WTC11 (cell line): ENCODE data around the gene RIC3. TPM values are rescaled to one million over a fixed set of nuclear protein-coding genes. Genes with fewer than 3 reads are reported as not detected.

Experiments used
- ATAC-seq: fragments of 200-7000 bp; cut with Tn5 transposase; 2 replicates; pipeline ENCODE4 v1.10.0; 2021; ENCODE audit warnings: mild to moderate bottlenecking, moderate library complexity
- CTCF ChIA-PET: fragments of 300-600 bp; sonication (Branson Sonifier 250); formaldehyde crosslinking; loops from one replicate; lab custom pipeline; 2021; ENCODE audit warnings: antibody characterized with exemption; lab: Charles Lee
- POLR2A ChIA-PET: fragments of 350-600 bp; sonication (Branson Sonifier 250); formaldehyde crosslinking; loops from one replicate; lab custom pipeline; 2021; ENCODE audit warnings: antibody characterized with exemption; lab: Charles Lee
- DNase-seq: peaks from one replicate; pipeline ENCODE4 v3.0.0; 2021; ENCODE audit warnings: low spot score
- H3K27ac Mint-ChIP-seq: 2 replicates; pipeline ENCODE4 v1.8.0; 2021; ENCODE audit warnings: mixed read lengths
- H3K27me3 Mint-ChIP-seq: 2 replicates; pipeline ENCODE4 v1.8.0; 2021; ENCODE audit warnings: low read depth, mild to moderate bottlenecking, moderate library complexity, mixed read lengths
- H3K36me3 Mint-ChIP-seq: 2 replicates; pipeline ENCODE4 v1.8.0; 2021; ENCODE audit warnings: mixed read lengths
- H3K4me1 Mint-ChIP-seq: 2 replicates; pipeline ENCODE4 v1.8.0; 2022; ENCODE audit warnings: mixed read lengths
- H3K4me3 Mint-ChIP-seq: 2 replicates; pipeline ENCODE4 v1.8.0; 2021; ENCODE audit warnings: mild to moderate bottlenecking, moderate library complexity, mixed read lengths
- H3K9me3 Mint-ChIP-seq: 2 replicates; pipeline ENCODE4 v1.8.0; 2021; ENCODE audit warnings: mixed read lengths
- ARID4B ChIP-seq: sonication (generic); formaldehyde crosslinking; IDR thresholded peaks from 2 replicates; pipeline ENCODE4 v1.8.0; 2023; ENCODE audit warnings: missing genetic modification reagents, mild to moderate bottlenecking, borderline replicate concordance
- ATF3 ChIP-seq: sonication (generic); formaldehyde crosslinking; conservative IDR thresholded peaks from 2 replicates; pipeline ENCODE4 v1.8.1; 2022; ENCODE audit warnings: mild to moderate bottlenecking, missing genetic modification reagents
- CDX4 ChIP-seq: fragments of 250-450 bp; sonication (Bioruptor Pico); IDR thresholded peaks from 2 replicates; pipeline ENCODE4 v1.9.0; 2021; ENCODE audit warnings: moderate library complexity, mild to moderate bottlenecking, inconsistent platforms, borderline replicate concordance
- CTCF ChIP-seq: fragments of 200-600 bp; IDR thresholded peaks from 2 replicates; pipeline ENCODE4 v1.8.0; 2022; ENCODE audit warnings: antibody characterized with exemption
- E2F4 ChIP-seq: sonication (generic); formaldehyde crosslinking; IDR thresholded peaks from 2 replicates; pipeline ENCODE4 v1.8.1; 2022; ENCODE audit warnings: low read depth, mild to moderate bottlenecking, moderate library complexity, missing genetic modification reagents, borderline replicate concordance
- ELF4 ChIP-seq: sonication (generic); formaldehyde crosslinking; IDR thresholded peaks from 2 replicates; pipeline ENCODE4 v1.8.1; 2022; ENCODE audit warnings: low read depth, mild to moderate bottlenecking, moderate library complexity, missing genetic modification reagents
- ETV6 ChIP-seq: sonication (generic); formaldehyde crosslinking; IDR thresholded peaks from 2 replicates; pipeline ENCODE4 v1.8.1; 2022; ENCODE audit warnings: mild to moderate bottlenecking, missing genetic modification reagents
- GABPB1 ChIP-seq: sonication (generic); formaldehyde crosslinking; IDR thresholded peaks from 2 replicates; pipeline ENCODE4 v1.8.1; 2023; ENCODE audit warnings: mild to moderate bottlenecking, missing genetic modification reagents
- GRHL2 ChIP-seq: fragments of 250-450 bp; sonication (Bioruptor Pico); IDR thresholded peaks from 2 replicates; pipeline ENCODE4 v1.8.0; 2022; ENCODE audit warnings: mild to moderate bottlenecking, moderate library complexity; ENCODE audit not compliant: insufficient replicate concordance, severe bottlenecking
- GTF2I ChIP-seq: fragments of 250-450 bp; sonication (Bioruptor Pico); conservative IDR thresholded peaks from 2 replicates; pipeline ENCODE4 v1.4.0; 2021; ENCODE audit warnings: mild to moderate bottlenecking
- JAZF1 ChIP-seq: fragments of 250-450 bp; sonication (Bioruptor Pico); IDR thresholded peaks from 2 replicates; pipeline ENCODE4 v1.9.0; 2021; ENCODE audit warnings: moderate library complexity, mild to moderate bottlenecking, inconsistent platforms
- MAX ChIP-seq: sonication (generic); formaldehyde crosslinking; IDR thresholded peaks from 2 replicates; pipeline ENCODE4 v1.8.0; 2022; ENCODE audit warnings: mild to moderate bottlenecking, missing genetic modification reagents
- MLX ChIP-seq: sonication (generic); formaldehyde crosslinking; IDR thresholded peaks from 2 replicates; pipeline ENCODE4 v1.8.1; 2023; ENCODE audit warnings: mild to moderate bottlenecking, missing genetic modification reagents, moderate library complexity
- NR2C2 ChIP-seq: sonication (generic); formaldehyde crosslinking; IDR thresholded peaks from 2 replicates; pipeline ENCODE4 v1.8.0; 2022; ENCODE audit warnings: mild to moderate bottlenecking, missing genetic modification reagents
- NR3C1 ChIP-seq: sonication (generic); formaldehyde crosslinking; conservative IDR thresholded peaks from 2 replicates; pipeline ENCODE4 v1.8.1; 2023; ENCODE audit warnings: low read depth, mild to moderate bottlenecking, missing genetic modification reagents
- RELA ChIP-seq: sonication (generic); formaldehyde crosslinking; IDR thresholded peaks from 2 replicates; pipeline ENCODE4 v1.8.1; 2022; ENCODE audit warnings: missing genetic modification reagents, mild to moderate bottlenecking, borderline replicate concordance
- TCF7 ChIP-seq: sonication (generic); formaldehyde crosslinking; IDR thresholded peaks from 2 replicates; pipeline ENCODE4 v1.8.0; 2022; ENCODE audit warnings: mild to moderate bottlenecking, low read depth, missing genetic modification reagents, moderate library complexity
- ZNF219 ChIP-seq: sonication (generic); formaldehyde crosslinking; IDR thresholded peaks from 2 replicates; pipeline ENCODE4 v1.8.0; 2023; ENCODE audit warnings: missing genetic modification reagents, mild to moderate bottlenecking, borderline replicate concordance
- ZNF396 ChIP-seq: fragments of 250-450 bp; sonication (Bioruptor Pico); IDR thresholded peaks from 2 replicates; pipeline ENCODE4 v1.8.0; 2021; ENCODE audit warnings: mild to moderate bottlenecking, moderate library complexity, borderline replicate concordance
- ZNF671 ChIP-seq: fragments of 250-450 bp; sonication (Bioruptor Pico); IDR thresholded peaks from 2 replicates; pipeline ENCODE4 v1.8.0; 2021; ENCODE audit warnings: mild to moderate bottlenecking
- ZSCAN18 ChIP-seq: fragments of 250-450 bp; sonication (Bioruptor Pico); IDR thresholded peaks from 2 replicates; pipeline ENCODE4 v2.1.2; 2022; ENCODE audit warnings: mild to moderate bottlenecking, moderate library complexity
- total RNA-seq: library from RNA; stranded (reverse); gene quantifications from 3 replicates; pipeline ENCODE4 v1.2.3, GENCODE V29; 2021

Gene RIC3
- total RNA-seq, 1 experiment from 2014 or later: 15.7 TPM

GRCh38 chr11:8097062-8097461 is 71.8 kb downstream of the RIC3 start (continued):
- TF ChIP-seq CTCF: no peak
- no peak for TF ChIP-seq ZNF219 (CRISPR knock-in tag)
- TF ChIP-seq NR3C1: no peak
- no peak for TF ChIP-seq ETV6 (CRISPR knock-in tag)

GRCh38 chr11:8096575-8096974 is 72.2 kb downstream of the RIC3 start:
- CTCF ChIA-PET: interaction anchor here (0.7 to 5.5 kb wide), 8 partner anchors 28 to 192 kb away, joined by 3 to 133 read pairs (median 3); partner anchors contain the start of gene EIF3F
- no peak for TF ChIP-seq ELF4 (CRISPR knock-in tag)
- TF ChIP-seq, all 79 proteins: peak for 0
- ATAC-seq: no peak
- no peaks in the 10 kb centered on the region for H3K9me3 Mint-ChIP-seq
- POLR2A ChIA-PET: no interaction called here
- H3K4me3 Mint-ChIP-seq: no peak overlapping the region
- no peaks in the 10 kb centered on the region for H3K27me3 Mint-ChIP-seq
- H3K4me1 Mint-ChIP-seq: peaks cover 2% of the 10 kb centered on the region; the same call in 1 of the 2 replicates
- peaks cover 43% of the 10 kb centered on the region for H3K36me3 Mint-ChIP-seq
- DNase-seq: no peak
- no peak overlapping the region for H3K27ac Mint-ChIP-seq

GRCh38 chr11:8095806-8096522 is 72.9 kb downstream of the RIC3 start:
- CTCF ChIA-PET: interaction anchor here (0.7 to 5.5 kb wide), 7 partner anchors 41 to 191 kb away, joined by 3 to 133 read pairs (median 3); partner anchors contain the start of gene EIF3F
- POLR2A ChIA-PET: no interaction called here
- TF ChIP-seq E2F4 (no peak), ARID4B (CRISPR knock-in tag) (no peak), JAZF1 (CRISPR knock-in tag) (no peak), RELA (CRISPR knock-in tag) (no peak), MLX (CRISPR knock-in tag) (no peak), ZNF671 (CRISPR knock-in tag) (no peak), TCF7 (CRISPR knock-in tag) (no peak), ZSCAN18 (CRISPR knock-in tag) (no peak), GABPB1 (CRISPR knock-in tag) (no peak), GRHL2 (CRISPR knock-in tag) (no peak), GTF2I (CRISPR knock-in tag) (no peak), MAX (CRISPR knock-in tag) (no peak), ZNF396 (CRISPR knock-in tag) (no peak), ATF3 (CRISPR knock-in tag) (no peak), CDX4 (CRISPR knock-in tag) (no peak), NR2C2 (CRISPR knock-in tag) (no peak)

More at GRCh38 chr11:8095806-8096522, 72.9 kb downstream of the RIC3 start:
- peaks cover 37% of the 10 kb centered on the region for H3K36me3 Mint-ChIP-seq
- no peak overlapping the region for H3K27ac Mint-ChIP-seq
- no peaks in the 10 kb centered on the region for H3K27me3 Mint-ChIP-seq
- no peak overlapping the region for H3K4me3 Mint-ChIP-seq
- peaks cover 2% of the 10 kb centered on the region; the same call in 1 of the 2 replicates for H3K4me1 Mint-ChIP-seq
- no peaks in the 10 kb centered on the region for H3K9me3 Mint-ChIP-seq
- DNase-seq (no peak), ATAC-seq (no peak)
